HG02763 (cell line): Measurements from ENCODE around the gene SIK1.
"Not testable (repeated sequence)": the region's sequence is repeated elsewhere in the genome, so short reads cannot be mapped to it uniquely, and the experiment has no call there.

Source experiments
- ATAC-seq: cut with Tn5 transposase; IDR thresholded peaks from one replicate; pipeline ENCODE4 v1.9.1; 2021; ENCODE audit warnings: mild to moderate bottlenecking, moderate library complexity; ENCODE audit not compliant: unreplicated experiment

Gene SIK1

DNA sequence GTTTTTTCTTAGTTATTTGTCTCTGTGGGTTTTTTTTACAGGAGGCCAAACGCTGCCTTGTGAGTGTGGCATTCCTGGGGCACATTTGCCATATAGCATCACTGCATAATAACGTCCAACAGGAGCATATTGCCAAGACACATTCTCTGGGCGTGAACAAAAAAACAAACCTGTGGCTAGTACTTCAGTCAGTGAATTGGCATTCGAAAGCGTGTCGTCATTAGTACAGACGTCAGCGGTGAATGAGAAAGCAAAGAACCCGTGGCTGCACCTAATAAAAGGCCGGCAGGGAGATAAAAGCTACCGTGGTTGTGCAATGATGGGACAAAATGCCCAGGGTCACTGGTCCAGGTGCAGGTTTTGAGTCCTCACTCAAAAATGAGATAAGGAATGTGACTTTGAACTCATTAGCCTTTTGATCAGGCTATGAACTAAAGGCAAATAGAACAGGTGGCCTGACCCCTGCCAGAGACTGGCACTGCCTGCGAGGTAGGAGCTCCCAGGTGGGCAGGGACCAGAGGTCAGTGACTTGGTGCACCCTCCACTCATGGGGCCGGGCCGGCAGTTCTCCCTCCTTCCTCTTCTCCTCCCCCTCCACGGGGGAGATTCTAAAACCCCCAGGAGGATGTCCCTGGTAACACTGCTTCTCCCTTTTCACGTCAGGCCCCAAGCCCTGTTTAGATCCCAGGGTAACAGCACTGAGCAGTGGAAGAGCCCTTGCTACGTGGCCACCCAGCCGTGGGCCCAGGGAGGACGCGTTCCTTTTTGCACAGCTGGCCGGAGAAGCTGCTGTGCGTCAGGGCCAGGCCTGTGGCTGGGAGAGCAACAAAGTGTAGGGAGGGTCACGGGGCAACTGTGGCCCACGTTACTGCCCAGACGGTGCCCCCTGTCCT is 14.2 kb upstream of the SIK1 start:
- not testable (repeated sequence) for ATAC-seq

DNA sequence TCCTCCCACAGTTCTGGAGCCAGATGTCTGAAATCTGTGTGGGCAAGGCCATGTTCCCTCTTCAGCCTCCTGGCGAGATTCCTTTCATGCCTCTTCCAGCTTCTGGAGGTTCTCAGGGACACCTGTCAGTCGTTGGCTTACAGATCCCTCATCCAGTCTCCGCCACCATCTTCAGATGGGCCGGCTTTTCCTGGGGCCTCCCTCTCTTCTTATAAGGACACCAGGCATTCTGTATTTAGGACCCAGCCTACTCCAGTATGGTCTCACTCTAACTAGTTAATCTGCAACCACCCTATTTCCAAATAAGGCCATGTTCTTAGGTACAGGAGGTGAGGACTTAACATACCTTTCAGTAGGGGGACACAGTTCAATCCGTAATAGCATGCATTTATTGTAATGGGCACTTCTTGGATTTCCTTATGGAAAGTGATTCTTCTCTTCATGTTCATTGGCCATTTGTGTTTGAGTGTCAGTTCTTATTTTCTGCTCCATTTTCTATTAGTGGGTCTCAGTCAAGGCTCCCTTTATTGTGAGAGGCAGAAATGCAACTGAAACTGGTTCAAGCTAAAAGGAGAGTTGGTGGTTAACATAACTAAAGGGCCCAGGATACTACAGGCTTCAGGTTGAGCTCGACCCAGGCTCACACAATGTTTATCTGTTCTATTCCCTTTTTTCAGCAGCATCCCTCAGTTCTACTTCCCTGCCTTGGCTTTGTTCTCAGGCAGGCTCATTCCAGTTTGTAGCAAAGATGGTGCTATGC is 12.6 kb upstream of the SIK1 start:
- not testable (repeated sequence) for ATAC-seq

DNA sequence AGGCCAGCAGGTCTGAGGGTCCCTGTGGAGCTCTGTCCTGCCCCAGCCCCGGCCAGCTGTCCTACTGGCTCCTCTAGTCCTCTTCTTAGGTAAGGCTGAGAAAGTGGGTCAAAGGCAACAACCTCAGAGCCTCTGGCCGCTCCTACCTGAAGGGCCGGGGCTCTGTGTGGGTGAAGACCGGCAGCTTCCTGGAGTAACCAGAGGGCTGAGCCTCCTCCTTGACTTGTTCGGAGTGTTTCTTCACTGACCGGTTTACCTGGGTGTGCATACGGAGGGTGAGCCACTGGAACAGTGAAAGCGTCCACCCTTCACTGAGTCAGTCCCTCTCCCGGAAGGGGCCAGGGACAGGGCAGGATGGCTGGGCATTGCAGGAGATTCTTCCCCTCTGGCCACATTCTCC is 9.3 kb upstream of the SIK1 start:
- ATAC-seq, result not testable (repeated sequence)

DNA sequence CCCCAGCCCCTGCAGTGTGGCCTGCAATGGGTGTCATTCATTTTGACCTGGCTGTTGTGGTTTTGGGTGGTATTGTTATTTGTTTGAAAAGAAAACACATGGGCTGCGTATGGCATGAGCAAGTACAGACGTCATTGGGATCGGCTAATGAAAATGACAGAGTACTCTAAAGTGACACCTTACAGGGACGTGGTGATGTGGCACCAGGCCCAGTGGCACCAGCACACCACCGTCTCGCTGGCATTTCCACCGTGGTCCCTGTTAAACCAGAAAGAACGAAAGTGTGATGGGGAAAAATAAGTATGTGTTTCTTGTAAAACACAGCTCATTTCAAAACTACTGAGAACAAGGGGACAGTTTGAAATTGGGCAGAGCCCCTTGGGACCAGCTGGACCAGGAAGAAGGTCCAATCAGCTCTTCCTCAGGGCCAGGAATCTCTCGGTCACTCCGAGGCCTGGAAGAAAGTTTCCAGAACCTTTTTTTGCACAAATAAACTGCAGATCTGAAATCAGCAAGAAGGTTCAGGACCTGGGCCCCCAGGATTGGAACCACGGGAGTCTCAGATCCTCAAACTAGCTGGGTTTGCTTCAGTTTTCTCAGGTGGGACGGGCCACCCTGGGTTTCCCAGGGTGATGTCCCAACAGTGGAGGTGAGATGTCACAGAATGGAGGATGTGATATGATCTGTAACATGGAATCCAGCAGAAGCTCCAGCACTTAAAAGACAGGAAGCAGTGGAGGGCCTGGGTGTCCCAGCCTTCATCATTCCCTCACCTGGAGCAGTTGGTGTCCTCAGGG is 6.6 kb upstream of the SIK1 start:
- ATAC-seq, result not testable (repeated sequence)

DNA sequence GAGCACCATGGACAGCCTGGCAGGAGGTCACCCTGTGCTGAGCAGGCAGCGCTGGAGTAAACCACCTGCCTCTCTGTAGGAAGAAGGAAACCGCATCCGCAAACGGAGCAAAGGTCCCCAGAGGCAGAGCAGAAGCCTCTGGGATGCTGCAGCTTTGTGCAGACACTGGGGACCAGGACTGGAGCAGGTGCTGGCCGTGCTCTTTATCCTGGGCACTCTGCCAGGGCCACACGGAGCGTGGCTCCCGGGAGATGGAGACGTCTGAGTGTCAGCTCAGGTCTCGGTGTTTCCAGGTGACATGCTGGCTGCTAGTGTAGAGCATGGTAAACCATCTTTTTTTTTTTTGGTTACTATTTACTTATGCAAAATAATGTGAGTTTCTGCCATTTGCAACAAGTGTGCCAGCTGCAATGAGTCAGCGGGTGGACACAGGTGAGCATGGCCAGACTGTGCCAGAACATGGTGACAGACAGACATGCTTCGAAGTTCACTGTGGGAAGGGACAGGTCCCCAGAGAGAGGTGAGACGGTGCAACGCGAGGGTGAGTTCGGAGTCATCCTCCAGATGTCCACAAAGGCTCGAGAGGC is 4.0 kb upstream of the SIK1 start:
- not testable (repeated sequence) for ATAC-seq

DNA sequence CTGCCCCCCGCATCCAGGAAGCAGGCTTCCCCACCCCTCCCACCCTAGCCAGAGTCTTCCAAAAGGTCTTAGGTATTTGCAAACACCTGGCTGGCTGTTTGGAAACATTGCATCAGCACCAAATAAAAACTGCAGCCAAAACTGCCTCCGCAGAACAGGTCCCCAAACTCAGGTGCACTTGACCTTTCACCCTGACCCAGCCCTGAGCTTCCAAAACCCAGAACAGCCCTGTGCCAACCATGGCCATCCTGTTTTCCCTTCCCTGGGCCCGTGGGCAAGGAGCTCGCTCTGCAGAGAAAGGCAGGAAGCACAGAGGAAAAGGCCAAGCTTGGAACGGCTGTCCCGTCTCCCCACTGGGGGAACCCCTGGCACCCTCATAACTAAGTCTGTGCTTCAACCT is 2.0 kb upstream of the SIK1 start:
- ATAC-seq, result not testable (repeated sequence)

DNA sequence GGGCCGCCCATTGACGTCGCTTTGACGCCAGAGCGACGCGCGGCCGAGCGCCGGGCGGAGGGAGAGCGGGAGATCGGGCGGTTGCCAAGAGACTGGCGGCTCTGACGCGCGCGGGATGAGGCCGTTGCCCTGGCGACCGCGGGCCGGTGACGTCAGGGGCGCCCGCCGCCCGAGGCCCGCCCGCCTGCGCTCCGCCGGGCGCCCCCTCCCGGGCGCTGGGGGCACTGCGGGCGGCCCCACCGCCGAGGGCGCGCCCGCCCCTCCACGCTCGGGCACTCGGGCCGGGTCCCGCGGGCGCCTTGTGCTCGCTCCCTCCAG is 270 bp upstream of the SIK1 start:
- peak; percentile 72 for ATAC-seq

DNA sequence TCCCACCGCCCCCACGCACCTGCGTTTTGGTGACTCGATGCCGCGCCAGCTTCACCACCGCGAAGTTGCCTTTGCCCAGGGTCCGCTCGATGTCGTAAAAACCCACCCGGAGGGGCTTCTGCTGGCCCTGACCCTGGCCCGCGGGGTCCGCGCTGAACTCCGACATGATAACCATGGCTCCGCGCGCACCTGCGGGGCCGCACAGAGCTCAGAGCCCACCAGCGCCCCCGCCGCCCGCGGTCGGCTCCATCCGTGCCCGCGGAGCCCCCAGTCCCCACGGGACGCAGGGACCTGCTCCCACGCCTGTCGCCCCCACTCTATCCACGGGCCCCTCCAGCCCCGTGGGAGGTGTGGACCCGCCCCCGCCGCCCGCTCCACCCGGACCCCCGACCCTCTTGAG is 927 bp downstream of the SIK1 start:
- not testable (repeated sequence) for ATAC-seq

DNA sequence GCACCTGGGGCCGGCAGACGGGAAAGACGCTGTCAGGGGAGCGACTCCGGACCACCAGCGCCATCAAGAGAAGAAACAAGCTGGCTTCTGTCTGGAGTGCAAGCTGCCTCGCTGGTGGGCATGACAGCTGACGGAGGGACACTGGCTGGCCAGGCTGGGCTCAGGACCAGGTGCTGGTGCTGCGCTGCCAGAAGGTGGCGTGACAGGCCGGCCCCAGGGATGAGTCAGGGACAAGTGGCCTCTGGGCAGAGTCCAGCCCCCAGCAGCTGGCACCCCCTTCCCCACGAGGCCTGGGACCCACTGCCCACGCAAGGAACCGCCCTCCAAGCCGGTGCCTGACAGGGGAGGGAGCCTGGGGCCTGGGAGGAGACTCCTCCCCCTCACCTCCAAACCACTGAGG is 7.5 kb downstream of the SIK1 start:
- ATAC-seq, result not testable (repeated sequence)

DNA sequence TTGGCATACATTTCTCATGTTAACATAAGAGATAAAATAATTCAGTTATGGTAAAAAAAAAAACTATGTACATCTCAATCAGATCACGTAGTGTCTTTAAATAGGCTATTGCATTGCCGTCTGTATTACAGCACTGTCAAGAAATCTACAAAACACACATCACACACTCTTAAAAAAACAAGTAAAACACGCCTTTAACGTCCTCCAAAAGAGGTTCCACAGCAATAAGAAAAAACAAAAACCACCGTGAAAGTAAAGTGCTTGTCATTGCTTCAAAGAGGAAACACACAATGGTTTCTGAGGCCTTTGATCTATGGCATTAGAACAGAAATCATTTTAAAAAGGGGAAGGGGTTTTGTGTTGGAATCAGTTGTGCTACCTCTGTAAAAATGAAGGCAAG is 12.4 kb downstream of the SIK1 start:
- not testable (repeated sequence) for ATAC-seq

DNA sequence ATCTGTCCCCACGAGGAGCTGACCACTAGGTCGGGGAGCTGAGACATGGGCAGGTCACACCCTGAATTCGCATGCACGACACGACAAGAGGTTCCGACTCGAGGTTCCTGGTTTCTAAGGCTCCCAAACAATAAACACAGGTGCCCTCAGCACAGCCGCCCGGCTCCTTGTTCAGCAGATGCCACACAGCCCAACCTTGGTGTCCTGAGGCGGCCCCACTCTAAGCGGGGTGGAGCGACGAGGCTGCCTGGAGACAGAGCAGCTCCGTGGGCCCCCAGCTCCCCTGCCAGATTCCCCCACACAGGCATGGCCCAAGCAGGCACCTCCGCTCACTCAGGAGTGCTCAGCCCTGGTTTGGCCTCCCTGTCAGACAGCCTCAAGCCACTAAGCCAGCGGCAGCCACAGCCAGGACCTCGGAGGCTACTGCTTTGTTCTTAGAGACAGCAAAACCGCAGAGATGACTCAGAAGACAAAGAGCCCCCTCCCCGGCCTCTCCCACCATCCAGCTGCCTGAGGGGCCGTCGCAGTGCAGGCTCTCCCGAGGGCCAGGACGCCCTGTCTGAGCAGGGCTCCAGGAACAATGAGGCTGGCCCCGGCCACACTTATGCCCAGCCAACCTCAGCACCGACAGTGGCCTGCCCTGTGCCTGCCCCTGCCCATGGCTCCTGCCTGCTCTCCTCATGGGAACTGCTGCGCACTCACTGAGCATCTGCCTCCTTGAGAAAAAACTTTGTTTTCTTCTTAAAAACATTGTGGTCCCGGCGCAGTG is 14.7 kb downstream of the SIK1 start:
- not testable (repeated sequence) for ATAC-seq

DNA sequence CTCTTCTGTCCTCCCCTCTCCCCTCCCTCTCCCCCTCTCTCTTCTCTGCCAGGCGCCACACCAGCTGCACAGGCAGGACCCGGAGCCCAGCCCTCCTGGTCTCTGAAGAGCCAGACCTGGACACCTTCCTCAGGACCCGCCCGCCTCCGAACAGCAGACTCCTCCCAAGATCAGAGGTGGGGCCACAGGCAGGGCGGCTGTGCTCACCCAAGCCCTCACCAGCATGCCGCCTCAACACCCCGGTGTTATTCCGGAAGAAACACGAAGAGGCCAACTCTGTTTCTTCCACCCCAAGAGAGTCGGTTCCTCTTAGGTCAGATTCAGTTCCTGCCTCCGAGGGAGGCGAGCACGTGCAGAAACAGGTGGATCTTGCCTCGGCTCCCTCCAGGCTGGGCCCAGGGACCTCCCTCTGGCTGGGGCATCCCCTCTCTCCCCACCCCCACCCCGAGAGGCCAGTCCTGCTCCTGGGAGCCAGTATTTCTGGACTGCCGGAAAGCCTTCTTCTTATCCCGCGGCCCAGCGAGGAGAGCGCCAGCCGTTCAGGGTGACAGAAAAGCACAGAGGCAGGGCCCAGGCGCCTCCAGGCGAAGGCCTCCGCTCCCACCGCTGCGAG is 16.4 kb downstream of the SIK1 start:
- not testable (repeated sequence) for ATAC-seq

DNA sequence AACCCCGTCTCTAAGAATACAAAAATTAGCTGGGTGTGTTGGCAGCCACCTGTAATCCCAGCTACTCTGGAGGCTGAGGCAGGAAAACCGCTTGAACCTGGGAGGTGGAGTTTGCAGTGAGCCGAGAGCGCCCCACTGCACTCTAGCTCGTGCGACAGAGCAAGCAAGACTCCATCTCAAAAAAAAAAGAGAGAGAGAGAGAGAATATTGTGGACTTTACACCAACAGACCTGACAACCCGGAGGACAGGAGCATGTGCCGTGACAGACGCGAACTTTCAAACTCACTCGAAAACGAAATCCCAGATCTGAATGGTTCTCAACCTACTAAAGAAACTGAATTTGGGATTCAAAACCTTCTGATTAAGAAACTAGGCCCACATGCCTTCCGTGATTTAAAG is 19.8 kb downstream of the SIK1 start:
- ATAC-seq, result not testable (repeated sequence)

DNA sequence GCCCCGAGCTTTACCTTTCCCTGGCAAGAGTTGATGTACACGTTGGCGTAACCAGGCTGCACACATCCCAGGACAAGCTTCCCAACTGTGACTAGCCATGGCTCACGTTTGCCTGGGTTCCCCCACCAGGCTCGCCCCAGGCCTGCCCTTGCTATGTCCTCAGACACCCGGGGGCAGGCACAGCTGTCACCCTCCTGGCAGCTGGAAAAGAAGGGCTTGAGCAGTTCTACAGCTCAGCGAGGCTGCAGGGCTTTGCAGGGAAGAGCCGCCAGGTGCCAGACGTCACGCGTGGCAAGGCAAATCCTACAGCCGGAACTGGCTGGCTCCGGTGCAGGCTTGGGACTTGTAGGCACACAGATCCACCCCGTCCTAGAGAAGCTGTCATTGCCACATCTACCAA is 22.5 kb downstream of the SIK1 start:
- not testable (repeated sequence) for ATAC-seq

DNA sequence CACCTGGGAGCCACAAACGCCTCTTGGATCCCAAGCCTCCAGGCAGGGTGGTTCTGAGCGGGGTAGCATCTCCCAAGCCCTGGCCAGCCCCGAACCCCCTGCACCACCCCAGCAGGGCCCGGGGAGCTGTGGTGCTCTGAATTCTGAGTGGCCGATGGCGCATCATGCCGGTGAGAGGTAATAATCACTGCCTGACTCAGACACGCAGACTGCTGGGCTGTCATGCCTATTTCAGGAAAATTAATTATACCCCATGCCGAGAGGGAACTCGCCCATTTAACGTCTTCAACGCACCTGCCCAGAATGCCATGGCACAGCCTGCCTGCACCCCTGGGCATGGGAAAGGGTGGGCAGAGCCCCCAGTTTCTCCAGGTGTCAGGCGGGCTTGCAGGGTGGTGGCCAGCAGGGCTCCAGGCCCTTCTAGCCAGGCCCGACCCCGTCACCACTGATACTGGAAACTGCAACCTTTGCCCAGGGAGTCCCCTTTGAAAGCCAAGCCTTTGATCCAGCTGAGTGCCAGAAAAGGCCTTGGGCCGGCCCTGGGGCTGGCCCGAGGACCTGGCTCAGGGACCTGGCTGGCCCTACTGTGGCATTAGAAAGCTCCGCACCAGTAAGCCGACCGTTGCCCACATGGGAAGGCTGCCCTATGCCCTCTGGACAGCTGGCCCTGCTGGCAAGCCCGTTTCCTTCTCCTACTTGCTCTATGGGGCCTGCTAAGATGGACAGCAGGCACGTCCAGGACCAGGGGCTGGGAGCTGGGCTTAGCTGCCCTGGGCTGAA is 23.1 kb downstream of the SIK1 start:
- not testable (repeated sequence) for ATAC-seq

DNA sequence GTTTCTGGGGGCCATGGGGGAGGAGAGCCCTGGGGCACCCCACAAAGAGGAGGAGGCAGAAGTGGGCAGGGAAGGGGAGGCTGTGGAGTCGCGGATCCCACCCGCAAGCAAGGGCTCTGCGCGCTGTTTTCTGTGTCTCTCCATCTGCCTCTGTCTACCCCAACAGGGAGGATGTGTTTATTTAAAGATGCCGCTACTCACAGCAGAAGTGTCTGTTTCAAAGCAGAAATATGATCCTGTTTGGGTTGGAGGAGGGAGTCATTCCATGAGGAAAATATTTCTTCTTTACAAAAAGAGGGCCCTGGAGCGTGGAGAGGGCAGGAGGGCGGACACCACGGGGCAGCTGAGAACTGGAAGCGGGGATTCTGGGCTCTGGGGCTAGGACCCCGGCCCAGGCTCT is 25.8 kb downstream of the SIK1 start:
- not testable (repeated sequence) for ATAC-seq

DNA sequence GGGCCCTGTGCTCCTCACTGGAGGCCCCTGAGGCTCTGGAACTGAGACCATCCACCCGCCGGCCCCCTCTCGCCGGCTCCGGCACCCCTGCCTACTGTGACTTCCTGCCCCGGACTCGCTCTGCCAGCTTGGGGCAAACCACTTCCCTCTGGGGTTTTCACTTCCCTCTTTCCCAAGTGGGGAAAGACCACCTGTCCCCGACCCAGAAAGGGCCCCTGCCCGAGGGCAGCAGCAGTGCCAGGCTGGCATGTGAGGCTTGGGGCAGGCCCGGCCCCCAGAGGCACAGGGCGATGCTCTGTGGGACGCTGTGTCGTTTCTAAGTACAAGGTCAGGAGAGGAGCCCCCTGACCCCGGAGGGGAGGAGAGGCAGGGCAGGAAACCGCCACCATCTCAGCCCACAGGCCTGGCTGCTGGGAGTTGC is 27.3 kb downstream of the SIK1 start:
- ATAC-seq, result not testable (repeated sequence)

DNA sequence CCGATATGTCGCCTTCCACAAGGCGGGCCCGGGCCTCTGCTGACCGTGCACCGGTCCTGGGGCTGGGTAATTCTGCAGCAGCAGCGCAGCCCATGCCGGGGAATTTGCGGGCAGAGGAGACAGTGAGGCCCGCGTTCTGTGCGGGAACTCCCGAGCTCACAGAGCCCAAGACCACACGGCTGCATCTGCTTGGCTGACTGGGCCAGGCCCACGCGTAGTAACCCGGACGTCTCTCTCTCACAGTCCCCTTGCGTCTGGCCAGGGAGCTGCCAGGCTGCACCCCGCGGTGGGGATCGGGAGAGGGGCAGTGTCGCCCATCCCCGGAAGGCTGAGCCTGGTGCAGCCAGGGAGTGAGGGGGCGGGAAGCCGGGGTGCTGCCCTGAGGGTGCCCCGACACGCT is 27.8 kb downstream of the SIK1 start:
- ATAC-seq, result not testable (repeated sequence)

DNA sequence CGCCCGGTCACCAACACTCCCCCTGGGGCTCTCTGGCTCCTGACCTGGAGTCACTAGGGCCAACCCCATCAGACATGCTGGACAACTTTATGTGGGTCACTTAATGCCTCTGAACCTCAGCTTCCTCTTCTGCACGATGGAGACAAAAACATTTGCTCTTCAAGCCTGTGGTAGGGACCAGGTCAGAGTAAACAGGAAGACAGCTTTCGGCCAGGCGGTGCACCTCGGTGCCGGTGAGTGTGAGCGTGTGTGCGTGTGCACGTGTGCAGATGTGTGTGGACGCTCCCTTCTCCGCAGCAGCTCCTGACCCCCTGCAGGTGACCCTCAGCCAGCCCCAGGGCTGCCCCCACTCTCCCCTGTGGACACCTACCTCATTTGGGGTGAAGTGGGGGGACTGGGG is 28.4 kb downstream of the SIK1 start:
- not testable (repeated sequence) for ATAC-seq
